HG02938 (cell line): Measurements from ENCODE around the gene KCNMA1.
"Not testable (repeated sequence)": the region's sequence is repeated elsewhere in the genome, so short reads cannot be mapped to it uniquely, and the experiment has no call there.

Experiments
- ATAC-seq: cut with Tn5 transposase; IDR thresholded peaks from one replicate; pipeline ENCODE4 v1.9.1; 2021; ENCODE audit warnings: mild to moderate bottlenecking, moderate library complexity; ENCODE audit not compliant: unreplicated experiment

KCNMA1 gene

DNA sequence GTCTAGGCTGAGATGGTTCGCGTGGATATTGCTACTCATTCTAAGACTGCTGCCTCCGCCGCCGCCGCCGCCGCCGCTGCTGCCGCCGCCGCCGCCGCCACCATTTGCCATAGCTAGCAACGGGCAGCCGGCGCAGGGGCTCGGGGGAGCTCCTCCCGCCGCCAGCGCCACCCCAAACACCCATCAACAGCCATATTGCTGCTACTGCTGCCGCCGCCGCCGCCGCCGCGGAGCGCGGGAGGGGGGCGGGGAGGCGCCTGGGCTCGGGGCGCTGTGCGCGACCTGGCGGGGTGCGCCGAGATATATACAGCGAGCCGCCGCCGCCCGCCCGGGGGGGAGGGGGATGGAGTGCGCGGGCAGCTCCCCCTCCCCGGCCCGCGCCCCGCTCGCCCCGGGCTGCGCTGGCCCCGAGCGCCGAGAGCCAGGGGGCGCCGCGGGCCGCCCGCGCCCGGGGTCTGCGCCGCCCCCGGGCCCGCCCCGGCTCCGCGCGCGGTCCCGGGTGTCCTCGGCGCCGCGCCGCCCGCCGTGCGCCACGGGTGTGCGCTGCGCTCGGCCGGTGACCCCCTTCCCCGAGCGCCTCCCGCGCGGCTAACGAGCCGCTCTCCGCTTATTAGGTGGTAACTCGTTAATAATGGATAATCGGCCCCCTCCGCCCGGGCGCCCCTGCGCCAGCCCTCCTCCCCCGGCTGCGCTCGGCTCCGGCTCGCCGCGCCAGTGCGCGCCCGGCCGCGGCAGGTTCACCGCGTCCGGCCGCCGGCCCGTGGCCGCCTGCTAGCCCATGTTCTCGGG, at the start of gene KCNMA1:
TSS of gene KCNMA1 (minus strand) at position 277 of the 789 bp plus-strand sequence.
- no peak for ATAC-seq

DNA sequence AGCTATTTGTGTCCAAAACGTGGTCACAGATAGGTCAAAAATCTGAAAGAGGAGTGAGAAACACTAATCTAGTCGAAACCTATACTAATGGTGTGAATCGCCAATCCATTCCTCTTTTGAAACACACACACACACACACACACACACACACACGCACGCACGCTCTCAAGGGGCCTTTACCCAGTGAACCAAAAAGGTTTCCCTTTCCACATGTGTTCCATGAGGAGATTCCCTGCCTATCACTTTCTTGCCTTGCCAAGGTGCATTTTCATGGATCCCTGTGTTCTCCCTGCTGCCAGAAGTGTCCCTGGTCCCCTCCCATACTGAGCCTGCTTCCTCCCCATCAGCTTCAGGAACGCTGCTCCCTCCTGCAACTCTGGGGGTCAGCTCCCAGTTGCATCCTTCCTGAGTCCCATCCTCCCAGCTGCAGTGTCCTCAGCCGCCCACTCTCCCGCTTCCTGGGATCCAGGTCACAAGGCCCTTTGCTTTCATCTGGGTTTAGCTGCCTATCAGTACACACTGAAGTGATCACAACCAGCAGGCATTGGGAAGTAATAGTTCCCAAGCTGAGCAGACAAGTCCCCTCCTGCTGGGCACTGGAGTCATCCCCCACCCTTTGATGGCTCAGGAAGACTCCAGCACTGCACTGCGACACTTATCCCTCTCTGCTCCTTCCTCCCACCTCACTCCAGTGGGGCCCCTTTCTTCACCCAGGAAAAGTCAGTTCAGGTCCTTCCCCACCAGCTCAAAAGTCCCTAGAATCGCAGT, 49.2 kb upstream of the KCNMA1 start:
- ATAC-seq, result no peak

DNA sequence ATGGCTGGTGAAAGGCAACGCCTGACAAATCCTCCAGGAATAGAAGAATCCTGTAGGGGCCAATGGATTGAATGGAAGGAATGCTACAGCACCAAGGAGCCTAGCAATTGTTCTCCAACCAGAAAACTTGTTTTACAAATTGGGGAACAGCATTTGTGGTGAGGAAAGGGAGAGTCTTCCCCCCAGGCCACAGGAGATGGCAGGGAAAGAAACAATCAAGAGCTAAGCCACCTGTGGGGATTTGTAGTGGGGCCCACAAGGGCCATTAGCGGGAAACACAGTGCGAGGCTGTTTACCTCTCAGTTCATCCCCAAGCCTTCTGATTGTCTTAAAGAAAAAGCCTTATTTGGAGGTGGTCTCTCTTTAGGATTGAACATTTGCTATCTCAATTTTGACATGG, 48.5 kb upstream of the KCNMA1 start:
- ATAC-seq, result no peak

DNA sequence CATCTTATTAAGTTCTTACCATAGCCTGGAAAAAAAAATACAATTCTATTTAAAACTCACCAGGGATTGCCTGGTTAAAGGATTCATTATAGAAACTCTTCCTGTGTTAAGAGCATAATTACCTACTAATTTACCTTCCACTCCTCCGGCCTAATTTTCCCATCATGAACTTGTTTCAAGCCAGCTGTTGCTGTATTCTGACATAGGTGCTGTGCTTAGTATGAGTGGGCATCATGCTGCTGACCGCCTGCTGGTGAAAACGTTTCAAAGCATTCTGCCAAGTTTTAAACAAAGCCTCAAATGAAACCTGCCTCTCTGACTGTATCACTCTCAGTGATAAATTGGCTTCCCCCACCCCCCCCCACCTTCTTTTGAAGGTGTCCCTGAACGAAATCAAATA, 47.8 kb upstream of the KCNMA1 start:
- ATAC-seq, result no peak

DNA sequence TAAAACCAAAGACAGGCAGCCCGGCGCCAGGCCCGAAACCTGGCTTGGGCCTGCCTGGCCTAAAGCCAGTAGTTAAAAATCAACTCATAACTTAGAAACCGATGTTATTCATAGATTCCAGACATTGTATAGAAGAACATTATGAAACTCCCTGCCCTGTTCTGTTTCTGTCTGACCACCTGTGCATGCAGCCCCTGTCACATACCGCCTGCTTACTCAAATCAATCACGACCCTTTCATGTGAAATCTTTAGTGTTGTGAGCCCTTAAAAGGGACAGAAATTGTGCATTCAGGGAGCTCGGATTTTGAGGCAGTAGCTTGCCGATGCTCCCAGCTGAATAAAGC, 45.5 kb upstream of the KCNMA1 start:
- ATAC-seq, result not testable (repeated sequence)

DNA sequence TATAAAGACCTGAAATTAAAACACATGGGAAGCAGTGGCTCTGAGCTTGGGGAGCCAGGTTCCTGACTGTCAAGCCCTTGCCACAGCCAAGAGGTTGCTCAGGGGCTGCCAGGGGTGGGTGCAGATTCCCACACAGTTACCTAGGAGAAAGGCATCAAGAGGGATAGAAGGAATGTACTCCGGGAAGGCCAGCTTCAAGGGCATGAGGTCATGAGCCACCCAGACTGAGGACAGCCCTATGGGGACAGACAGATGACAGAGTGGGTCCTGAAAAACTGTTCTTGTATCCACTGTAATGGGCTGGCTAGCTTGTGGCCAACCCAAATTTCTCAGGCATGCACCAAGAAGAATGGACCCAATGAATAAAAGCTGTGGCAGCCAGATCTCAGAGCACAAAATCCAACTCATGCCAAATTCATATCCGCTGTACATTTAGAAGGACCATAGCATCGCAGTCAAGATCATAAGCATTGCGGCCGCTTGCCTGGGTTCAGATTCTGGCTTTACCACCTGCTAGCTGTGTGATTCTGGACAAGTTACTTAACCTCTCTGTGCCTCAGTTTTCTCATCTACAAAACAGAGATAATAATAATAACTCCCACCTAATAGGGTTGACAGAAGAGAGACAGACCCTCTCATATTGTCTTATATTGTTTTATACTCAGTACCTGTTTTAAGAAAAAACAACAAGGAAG, 44.9 kb upstream of the KCNMA1 start:
- ATAC-seq, result no peak

DNA sequence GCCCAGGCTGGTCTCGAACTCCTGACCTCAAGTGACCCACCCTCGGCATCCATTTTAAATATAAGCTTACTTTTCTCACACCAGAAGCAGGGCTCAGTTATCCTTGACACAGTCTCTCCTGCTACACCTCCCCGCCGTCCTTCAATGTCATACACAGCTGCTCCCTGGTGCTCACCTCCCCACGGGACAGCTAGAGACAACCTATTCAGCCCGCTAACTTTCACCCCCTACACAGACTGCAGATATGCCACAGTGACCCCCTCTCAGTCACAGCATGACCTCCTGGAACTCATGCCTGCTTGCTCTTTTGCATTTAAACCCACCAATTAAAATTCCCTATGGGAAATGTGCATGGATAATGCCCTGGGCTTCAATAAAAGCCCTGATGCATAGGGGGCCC, 44.2 kb upstream of the KCNMA1 start:
- ATAC-seq, result no peak

DNA sequence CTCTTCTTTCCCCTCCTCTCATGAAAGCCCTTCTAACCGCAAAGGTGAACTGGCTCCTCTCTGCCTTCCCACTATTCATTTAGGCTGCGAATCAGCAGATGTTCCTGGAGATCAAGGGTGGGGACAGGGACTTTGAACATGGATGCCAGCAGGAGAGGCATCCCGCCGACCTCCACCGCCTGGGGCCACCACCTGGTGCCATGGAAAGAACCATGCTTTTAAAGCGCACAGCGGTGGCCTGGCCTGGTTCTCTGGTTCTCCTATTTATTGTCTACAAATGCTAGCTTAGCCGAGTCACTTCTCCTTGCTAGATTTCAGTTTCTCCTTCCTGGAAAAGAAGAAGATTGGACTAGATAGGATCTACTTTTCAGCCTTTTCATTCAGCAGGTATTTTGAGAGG, 43.2 kb upstream of the KCNMA1 start:
- no peak for ATAC-seq

DNA sequence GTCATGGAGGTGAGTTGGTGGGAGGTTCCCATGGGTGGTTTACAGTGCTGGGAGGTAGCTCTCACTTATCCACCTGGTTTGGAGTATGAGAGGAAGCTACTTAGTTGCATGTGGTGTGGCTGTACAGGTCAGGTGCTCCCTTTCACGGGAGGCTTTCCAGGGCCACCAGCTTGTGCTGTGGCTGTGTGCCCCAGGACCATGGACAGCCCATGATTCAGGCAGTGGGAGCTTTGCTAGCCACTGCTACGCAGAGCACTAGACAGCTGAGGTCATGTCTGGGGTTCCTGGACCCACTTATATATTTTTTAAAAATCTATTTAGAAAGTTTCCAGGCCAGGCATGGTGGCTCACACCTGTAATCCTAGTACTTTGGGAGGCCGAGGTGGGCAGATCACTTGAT, 42.5 kb upstream of the KCNMA1 start:
- no peak for ATAC-seq

DNA sequence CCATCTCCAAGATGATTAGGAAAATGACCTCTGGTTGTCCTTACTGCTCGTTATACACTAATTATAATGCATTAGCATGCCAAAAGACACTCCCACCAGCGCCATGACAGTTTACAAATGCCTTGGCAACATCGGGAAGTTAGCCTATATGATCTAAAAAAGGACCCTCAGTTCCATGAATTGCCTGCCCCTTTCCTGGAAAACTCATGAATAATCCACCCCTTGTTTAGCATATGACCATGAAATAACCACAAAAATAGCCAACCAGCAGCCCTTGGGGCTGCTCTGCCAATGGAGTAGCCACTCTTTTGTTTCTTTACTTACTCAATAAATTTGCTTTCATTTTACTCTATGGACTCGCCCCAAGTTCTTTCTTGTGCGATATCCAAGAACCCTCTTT, 41.6 kb upstream of the KCNMA1 start:
- no peak for ATAC-seq

DNA sequence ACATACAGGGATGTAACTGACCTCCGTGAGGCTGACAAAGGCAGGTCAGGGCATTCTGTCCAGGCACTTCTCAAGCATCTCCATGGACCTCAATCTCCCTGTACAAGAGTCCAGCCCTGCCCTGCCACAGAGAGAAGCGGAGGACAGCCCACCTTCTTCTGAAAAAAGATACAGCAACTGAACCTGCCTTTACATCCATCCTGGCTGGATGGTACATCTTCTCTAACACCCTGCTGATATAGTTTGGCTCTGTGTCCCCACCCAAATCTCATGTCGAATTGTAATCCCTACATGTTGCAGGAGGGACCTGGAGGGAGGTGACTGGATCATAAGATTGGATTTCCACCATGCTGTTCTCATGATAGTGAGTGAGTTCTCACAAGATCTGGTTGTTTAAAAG, 40.5 kb upstream of the KCNMA1 start:
- ATAC-seq, result no peak

DNA sequence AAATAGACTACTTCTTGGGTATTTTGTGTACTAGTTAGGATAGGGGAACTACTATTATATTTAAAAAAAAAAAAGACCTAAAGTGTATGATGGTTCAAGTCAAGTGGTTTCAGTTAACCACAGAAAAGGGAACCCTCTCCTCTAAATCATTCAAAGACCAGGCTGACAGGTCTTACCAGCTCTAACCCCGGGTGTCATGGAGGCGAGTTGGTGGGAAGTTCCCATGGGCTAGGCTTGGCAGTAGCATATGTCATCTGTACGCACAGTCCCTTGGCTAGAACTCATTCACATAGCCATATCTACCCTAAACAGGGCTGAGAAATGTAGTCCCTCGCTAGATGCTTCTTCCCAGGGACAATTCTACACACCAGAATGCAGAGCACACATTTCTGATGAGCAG, 37.7 kb upstream of the KCNMA1 start:
- no peak for ATAC-seq

DNA sequence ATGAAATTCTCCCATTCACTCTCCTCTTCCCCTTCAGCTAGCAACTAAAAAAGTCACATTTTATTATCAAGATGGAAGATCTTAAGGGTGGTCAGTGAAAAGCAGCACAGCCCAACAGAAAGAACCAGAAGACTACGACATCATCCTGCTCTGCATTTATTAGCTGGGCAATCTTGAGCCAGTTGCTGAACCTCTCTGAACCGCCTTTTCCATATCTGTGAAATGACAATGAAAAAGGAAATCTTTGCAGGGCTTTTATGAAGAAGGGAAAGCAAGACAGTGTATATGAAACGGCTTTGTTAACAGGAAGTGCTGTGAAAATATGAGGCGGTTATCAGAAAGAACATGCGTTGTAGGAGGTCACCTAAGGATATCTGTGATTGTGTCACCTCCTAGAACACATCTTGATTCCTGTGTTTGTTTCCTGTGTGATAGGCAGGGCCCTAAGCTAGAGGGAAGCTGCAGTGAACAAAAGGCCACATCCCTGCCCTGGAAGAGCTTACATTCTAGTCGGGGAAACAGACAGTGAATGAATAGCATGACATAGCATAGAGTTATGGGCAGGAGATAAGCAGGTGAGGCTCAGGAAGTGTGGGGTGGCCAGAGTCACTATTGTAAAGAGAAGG, 36.0 kb upstream of the KCNMA1 start:
- no peak for ATAC-seq

DNA sequence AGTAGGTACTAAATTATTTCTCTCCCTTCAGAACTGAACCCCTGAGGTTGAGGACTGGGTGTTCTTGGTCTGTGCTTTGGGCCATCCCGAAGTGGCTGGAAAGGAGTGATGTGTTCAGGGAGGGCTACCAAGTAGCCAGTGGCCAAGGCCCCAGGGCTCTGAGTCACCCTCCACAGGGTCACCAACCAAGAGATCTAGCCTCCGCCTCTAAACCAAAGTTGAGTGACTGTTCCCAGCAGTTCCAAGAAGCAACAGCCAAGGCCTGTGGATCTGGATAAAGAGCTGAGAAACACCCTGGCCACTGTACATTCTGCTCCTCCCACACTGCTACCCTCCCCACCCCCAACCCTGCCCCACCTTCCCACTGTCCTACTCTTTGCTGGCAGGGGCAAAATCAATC, 35.5 kb upstream of the KCNMA1 start:
- ATAC-seq, result no peak

DNA sequence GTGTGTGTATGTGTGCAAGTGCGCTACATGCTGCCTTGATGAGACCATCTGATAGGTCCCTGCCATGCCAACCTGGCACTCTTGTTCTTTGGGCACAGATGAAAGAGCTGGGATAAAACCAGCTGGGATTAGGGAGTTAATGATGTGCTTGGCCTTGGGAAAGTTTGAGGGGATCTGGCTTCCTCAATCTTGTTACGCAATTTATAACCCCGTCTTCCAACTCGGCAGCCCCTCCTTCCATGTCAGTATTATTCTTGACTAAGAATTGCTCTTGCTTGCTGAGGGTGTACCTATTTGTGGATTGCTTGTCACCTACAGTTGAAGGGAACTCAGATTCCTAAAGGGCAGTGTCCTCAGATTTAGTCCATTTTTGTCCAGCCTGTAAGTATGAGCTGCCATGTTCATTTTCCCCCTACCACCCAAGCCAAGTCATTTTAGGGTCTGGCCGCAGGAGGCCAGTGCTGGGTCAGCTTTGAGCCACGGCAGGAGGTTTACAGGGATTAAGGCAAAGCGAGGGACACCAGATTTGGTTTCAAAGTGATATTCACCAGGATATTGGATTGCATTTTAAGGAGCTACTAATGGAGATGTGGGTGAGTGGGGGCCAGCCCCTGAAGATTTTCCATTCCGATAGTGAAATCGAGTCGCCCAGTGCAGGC, 34.1 kb upstream of the KCNMA1 start:
- ATAC-seq, result no peak

DNA sequence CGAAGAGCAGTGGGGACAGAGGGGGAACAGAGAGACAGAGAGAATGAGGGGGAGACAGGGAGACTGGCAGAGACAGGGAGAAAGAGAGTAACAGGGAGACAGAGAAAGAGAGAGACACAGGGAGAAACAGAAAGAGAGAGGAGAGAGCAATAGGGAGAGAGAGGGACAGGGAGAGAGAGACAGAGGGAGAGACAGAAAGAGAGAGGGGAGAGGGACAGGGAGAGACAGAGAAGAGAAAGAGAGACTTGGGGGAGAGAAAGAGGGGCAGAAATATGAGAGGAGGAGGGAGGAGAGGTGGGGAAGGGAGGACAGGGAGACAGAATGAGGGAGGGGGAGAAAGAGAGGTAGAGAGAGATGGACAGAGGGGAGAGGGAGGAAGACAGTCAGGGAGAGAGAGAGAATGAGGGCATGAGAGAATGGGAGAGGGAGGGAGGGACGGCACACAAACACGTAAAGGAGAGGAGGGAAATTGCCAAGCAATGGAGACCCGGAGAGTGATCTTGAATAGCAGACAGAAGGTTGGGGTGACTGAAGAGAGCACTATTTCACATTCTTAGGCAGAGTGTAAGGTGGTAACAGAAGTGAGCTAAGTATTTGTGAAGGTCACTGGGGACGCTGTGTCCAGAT, 33.3 kb upstream of the KCNMA1 start:
- no peak for ATAC-seq

DNA sequence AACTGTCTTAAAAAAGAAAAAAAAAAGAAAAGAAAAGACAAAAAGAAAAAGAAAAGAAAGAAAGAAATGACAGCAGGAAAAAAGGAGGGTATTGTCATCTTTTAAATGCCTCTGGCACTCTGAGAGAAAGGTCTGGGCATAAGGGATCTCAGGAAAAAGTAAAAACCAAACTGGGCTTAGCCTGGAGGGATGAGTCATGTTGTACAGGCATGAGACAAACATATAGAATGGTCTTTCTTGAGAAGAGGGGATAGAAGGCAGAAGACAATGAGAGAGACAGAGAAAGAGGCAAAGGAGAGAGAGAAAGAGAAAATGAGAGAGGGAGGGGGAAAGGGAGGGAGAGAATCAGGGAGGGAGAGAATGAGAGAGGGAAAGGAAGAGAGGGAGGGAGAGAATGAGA, 32.3 kb upstream of the KCNMA1 start:
- ATAC-seq, result no peak

DNA sequence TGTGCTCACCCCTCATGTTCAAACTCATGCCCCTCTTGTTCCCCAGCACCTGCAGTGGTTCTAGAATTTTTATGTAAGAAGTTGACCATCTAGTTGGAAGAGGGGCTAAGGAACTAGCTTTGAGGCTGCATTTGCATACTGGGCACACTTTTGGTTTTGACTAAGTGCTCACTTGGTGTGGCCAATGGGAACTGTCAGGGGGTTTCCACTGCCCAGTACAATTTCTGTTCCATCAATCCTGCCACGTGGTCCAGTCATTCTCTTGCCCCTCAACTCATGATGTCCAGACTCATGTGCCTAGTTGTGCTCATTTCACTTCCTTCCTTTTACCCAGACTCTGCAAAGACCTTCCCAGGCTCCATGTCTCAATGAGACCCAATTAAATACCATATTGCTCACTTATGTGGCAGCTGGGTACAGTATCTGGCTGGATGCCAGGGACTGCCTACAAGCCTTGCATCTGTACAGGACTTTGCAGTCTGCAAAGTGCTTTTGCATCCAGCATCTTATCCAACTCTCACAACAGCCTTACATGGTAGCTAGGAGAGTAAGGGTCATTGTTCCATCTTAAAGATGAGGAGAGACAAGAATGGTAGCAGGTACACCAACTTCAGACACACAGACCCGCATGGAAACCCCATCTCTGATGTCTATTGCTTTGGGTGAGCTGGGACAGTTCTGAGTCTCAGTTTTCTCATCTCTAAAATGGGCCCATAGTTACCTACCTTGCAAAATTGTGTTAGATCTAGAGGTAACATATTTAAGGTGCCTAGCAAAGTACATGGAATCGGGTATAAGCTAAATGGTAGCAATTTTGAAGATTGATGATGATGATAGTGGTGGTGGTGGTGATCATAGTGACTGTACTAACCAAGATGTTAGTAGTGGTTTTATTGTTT, 30.1 kb upstream of the KCNMA1 start:
- peak; percentile 70 for ATAC-seq

DNA sequence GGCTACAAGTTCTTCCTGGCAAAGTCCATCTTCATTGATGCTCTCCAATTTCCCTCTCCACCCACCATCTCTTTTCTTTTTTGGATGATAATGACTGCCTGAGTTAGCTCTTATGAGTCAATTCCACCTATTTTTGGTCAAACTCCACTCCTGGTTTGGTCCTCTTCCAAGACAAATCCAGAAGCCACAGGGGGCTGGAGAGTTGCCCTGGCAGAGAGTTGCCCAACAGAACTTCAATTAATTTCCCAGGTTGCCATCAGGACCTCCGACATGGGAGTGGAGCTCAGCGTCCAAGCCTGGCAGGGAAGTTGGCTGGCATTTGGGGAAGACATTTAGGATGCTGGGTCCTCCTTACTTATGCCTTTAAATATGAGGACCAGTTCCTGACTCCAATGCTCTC, 29.2 kb upstream of the KCNMA1 start:
- no peak for ATAC-seq

DNA sequence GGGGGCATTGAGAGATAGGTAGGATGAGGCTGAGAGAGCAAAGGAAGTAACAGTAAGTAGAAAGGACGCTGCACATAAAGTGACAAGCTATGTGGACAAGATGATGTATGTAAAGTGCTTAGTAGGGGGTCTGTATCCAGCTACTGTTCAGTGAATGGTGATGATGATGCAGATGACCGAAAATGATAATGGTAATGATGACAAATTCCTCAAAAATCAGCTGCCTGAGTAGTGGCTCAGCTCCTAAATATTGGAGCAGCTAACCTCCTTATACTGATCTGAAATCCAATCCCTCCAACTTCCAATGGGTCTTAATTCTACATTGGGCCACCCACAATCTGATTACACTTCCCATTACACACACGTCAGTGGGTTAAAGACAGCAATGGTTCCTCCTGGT, 27.1 kb upstream of the KCNMA1 start:
- no peak for ATAC-seq
